Measurements from ENCODE around the gene FKBP3.
"Not testable (repeated sequence)": the region's sequence is repeated elsewhere in the genome, so short reads cannot be mapped to it uniquely, and the experiment has no call there.

The FKBP3 gene

GRCh38 chr14:45134051-45134958 is at the start of gene FKBP3:
TSS of gene FKBP3 (minus strand) at chr14:45134481. CDS start at chr14:45134456, 25 bp downstream.
- peak; percentile 97 for DNase-seq (ENCODE audit: low read depth, low spot score)

GRCh38 chr14:45181806-45182205 is 47.5 kb upstream of the FKBP3 start:
- no peak for DNase-seq (ENCODE audit: low read depth, low spot score)

GRCh38 chr14:45181329-45181728 is 47.0 kb upstream of the FKBP3 start:
- DNase-seq (ENCODE audit: low read depth, low spot score) = no peak

DNA sequence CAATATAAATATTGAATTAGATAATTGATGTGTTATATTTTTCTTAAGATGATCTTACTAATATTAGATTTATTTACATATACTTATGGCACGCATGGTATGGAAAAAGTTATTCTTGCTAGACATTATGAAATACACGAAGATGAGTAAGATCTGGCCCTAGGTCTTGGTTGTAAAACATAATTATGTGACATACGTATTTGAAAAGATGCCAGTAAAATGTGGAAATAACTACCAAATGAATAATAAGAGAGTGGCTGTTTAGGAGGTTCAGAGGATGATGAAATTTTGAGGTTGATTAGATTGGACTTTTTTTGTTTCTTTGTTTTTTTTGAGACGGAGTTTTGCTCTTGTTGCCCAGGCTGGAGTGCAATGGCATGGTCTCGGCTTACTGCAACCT is 42.8 kb upstream of the FKBP3 start:
- no peak for DNase-seq (ENCODE audit: low read depth, low spot score)

GRCh38 chr14:45169906-45170305 is 35.6 kb upstream of the FKBP3 start:
- no peak for DNase-seq (ENCODE audit: low read depth, low spot score)

DNA sequence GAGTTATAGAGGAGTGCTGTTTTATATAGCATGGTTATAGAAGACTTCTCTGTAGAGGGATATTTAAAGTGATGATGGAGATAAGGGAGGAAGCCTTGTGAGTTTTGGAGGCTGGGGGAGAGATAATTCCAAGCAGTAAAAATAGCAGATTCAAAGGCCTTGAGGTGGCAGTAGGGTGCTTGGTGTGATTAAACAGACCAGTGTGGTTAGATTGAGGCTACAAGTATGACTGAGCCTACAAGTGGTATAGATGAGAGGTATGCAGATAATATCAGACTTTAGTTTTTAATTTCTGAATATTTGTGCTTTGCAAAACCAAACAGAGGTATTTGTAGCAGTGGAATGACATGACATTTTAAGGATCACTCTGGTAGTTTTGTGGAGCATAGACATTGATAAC is 21.8 kb upstream of the FKBP3 start:
- DNase-seq (ENCODE audit: low read depth, low spot score) = no peak

DNA sequence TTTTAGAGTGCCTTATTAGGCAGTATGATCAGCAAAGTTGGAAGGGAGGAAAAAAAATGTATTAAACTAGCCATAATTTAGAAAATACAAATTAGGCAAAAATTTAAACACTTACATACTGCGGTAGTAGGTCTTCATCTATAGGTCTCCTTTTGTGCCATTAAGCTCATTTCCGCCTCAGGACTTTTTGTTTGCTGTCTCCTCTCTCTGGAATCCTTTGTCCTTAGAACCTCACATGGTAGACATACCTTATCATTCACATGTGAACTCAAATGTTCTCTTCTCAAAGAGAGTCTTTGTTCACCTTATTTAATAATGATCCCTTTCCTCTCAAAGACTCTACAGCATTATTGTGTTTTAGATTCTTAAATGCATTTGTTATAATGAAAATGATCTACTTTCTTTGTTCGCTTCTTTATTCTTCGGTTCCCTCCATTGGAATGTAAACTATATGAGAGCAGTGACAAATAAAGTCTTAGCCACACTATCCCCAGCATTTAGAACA is 16.2 kb upstream of the FKBP3 start:
- DNase-seq (ENCODE audit: low read depth, low spot score) = no peak

DNA sequence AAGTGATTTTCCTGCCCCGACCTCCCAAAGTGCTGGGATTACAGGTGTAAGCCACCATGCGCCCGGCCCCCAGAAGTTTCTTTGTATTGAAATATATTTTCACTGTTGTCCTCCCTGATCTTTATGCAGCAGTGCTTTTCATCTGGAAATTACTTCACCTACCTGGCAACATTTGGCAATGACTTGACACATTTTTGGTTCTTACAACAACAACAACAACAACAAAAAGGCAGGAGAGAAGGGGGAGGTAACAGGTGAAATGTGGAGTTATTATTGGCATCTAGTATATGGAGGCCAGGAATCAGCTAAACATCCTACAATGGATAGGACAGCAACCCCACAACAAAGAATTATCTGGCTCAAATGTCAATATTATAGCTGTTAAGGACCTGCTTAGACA is 15.3 kb upstream of the FKBP3 start:
- DNase-seq (ENCODE audit: low read depth, low spot score) = no peak

DNA sequence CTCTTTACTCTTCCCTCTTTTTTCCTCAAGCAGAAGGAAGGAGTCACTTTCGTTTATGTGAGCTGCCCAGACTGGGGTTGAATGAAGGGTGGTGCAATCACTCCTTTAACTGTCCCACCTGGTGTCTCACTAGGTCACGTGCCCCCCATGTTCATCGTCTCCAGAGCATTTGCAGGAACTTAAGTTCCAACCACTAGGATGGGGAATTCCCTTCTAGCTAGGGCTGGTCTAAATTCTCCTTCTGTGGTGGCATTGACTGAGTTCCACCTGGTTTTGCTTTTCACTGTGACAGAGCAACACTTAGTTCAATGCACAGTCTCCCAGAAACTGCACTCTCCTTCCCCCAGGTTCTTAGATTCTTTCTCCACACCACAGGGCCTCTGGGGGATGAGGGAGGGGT is 10.9 kb upstream of the FKBP3 start:
- DNase-seq (ENCODE audit: low read depth, low spot score) = no peak

DNA sequence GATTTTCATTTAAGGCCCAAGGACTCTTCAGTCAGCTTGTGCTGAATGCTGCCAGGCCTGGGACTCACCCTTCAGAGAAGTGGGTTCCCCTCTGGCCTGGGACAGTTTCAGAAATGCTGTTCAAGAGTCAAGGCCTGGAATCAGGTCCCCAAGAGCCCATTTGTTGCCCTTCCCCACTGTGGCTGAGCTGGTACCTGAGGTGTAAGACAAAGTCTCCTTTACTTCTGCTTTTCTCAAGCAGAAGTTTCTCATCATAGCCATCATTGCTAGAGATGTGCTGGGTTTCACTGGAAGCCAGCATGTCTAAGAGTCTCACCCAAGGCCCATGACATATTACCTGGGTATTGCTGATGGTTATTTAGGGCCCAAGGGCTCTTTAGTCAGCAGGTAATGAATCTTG is 10.4 kb upstream of the FKBP3 start:
- no peak for DNase-seq (ENCODE audit: low read depth, low spot score)

DNA sequence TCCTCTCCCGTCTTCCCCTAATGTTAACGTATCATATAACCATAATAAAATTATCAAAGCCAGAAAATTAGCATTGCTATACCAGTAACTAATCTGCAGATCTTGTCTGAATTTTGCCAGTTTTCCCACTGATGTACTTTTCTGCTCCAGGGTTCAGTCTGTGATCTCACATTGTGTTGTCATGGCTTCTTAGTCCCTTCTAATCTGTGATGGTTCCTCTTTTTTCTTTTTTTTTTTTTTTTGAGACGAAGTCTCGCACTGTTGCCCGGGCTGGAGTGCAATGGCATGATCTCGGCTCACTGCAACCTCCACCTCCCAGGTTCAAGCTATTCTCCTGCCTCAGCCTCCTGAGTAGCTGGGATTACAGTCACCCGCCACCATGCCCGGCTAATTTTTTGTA is 7.8 kb upstream of the FKBP3 start:
- not testable (repeated sequence) for DNase-seq (ENCODE audit: low read depth, low spot score)

- no peak for DNase-seq (ENCODE audit: low read depth, low spot score)
Observed at GRCh38 chr14:45140661-45141187, 6.4 kb upstream of the FKBP3 start.

DNA sequence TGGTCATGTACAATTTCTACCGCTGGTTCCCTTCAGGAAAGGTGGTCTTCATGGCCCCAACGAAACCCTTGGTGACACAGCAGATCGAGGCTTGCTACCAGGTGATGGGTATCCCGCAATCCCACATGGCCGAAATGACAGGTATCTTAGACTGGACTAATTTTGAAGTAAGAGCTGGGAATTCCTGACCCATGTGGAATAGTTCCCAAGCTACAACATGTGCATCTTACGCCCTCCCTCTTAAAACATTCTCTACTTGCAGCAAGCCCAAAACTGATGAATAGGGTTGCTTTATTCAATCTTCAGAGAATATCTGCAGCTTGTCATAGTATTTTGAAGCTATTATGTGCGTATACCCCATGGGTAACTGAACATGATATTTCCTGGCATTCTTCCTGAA is 2.1 kb upstream of the FKBP3 start:
- no peak for DNase-seq (ENCODE audit: low read depth, low spot score)

DNA sequence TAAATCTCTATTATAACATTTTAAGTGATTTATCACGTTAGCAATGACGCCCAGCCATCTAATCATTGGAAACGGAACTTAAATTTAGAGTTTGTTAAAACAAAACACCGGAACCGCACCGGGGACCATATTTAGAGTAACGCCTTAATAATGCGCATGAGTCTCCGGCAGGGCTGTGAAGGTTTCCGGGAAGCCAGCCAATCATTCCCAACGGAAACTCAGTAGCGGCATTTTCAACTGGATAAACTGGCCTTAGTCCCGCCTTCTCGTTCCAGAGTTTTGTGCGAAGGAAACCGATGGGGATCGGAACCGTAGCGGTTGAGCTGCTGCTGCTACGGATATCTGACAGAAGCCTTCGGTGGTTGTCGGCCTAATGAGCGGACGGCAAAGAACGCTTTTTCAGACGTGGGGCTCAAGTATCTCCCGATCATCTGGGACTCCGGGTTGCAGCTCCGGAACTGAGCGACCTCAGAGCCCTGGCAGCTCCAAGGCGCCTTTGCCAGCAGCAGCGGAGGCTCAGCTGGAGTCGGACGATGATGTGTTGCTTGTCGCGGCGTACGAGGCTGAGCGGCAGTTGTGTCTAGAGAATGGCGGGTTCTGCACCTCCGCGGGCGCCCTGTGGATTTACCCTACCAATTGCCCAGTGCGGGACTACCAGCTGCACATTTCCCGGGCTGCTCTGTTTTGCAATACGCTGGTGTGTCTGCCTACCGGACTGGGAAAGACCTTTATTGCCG is 1.5 kb upstream of the FKBP3 start, which contains the start of gene FANCM:
TSS of gene FANCM (plus strand) at position 272 of the 737 bp plus-strand sequence. CDS start at position 374, 102 bp downstream.
- DNase-seq (ENCODE audit: low read depth, low spot score) = peak; percentile 96

GRCh38 chr14:45135156-45135555 is 875 bp upstream of the FKBP3 start:
- no peak for DNase-seq (ENCODE audit: low read depth, low spot score)

GRCh38 chr14:45133683-45134050 is 614 bp downstream of the FKBP3 start:
- no peak for DNase-seq (ENCODE audit: low read depth, low spot score)

DNA sequence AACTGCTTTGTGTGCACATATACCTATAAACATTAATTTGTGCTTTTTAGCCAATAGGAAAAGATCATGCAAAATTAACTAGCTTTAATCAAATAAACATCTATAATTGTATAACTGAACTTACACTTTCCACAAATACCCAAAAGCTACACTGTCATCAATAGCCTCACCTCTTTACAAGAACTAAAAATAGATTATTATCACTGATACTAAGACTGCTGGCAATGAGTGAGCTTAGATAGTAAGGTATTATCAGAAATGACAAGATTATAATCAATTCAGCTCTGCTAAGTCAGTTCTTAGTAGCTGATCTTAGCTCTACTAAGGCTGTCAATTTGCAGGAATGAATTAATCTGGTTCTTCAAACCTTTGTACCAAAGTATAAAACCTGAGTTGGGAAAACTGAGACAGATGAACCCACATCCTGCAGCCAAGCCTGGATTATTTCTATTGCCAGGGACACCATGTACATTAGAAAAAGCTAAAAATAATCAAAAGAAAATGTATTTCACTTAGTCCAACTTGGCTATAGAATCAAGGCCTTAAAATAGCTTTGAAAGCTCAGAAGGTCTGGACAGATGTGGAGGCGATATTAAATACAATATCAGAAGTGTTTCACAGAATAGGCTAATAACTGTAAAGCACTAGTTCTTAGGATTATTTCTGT is 5.2 kb downstream of the FKBP3 start:
- no peak for DNase-seq (ENCODE audit: low read depth, low spot score)

DNA sequence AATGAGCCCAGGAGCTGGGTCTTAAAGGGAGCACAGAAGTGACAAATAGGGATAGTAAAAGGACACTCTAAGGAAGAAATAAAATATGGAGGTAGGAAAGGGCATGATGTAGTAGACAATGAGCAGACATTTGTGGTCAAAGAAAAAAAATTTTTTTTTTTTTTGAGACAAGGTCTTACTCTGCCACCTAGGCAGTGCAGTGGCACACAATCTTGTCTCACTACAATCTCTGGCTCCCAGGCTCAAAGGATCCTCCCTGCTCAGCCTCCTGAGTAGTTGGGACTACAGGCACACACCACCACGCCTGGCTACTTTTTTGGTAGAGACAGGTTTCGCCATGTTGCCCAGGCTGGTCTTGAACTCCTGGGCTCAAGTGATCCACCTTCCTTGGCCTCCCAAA is 8.5 kb downstream of the FKBP3 start:
- DNase-seq (ENCODE audit: low read depth, low spot score) = no peak

- no peak for DNase-seq (ENCODE audit: low read depth, low spot score)
Observed at GRCh38 chr14:45123271-45123670, 11.0 kb downstream of the FKBP3 start.

GRCh38 chr14:45120096-45120495 is 14.2 kb downstream of the FKBP3 start:
- no peak for DNase-seq (ENCODE audit: low read depth, low spot score)

DNA sequence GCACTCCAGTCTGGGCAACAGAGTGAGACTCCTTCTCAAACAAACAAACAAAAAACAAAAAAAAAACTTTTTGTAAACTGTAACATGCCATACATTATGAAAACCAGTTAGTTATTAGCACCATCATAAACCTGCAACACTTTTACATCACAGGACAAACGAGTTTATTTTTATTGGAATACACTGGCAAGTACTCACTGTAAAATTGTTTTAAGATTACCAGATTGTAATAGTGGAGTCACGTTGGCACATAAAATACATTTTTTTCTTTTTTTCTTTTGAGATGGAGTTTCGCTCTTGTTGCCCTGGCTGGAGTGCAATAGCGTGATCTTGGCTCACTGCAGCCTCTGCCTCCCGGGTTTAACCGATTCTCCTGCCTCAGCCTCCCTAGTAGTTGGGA is 15.7 kb downstream of the FKBP3 start:
- no peak for DNase-seq (ENCODE audit: low read depth, low spot score)

DNA sequence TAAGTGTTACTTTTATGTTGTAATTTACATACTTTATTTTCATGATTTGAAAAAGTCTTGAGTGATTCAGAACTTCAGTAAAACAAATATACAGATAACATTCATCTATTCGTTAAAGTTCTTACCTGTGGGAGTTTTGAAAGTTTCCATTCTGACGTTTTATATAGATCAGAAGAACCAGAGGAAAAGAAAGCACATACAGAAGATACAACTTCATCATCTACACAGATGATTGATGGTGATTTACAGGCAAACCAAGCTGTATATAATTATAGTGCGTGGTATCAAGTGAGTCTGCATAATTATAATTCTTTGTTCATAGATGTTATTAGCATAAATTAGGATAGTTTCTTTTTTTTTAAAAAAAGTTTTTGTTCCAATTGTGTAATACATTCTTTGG is 20.0 kb downstream of the FKBP3 start:
- DNase-seq (ENCODE audit: low read depth, low spot score) = no peak
